Measurements from ENCODE around the gene LLCFC1.

Gene LLCFC1

DNA sequence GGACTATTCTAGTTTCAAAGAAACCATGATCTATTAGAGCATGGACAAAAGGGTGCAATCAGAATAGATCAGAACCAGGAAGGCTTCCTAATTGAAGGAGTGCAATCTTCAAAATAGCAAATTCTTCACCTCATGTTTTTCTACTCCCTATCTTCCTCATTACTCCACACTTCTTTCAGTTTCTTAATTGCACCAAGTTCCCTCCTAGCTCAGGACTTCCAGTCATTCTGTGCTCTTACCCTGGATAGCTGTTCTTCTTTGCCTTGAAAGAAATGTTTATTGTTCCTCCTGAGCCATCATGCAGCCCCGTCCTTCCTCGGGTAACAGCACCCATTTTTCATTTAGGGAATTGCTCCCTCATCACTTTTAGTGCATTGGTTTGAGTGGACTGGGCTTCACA, 28.8 kb upstream of the LLCFC1 start:
- no peak for DNase-seq

DNA sequence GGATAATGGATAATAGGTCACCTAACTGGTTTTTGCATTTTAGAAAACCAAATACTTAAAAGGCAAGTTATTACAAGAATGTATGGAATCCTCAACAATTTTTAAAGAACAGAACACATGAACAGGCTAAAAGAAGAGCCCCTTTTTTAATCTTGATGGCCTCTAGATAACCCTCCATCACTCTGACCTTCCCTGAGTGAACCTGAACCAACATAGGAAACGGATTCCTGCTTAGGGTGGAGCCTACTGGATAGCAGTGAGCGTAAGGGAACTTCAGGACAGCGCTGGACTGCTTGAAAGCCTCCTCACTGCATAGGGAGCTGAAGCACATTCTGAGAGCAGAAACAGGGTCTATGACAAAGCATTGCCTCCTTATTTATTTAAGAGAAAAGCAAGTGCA, 26.2 kb upstream of the LLCFC1 start:
- no peak for DNase-seq

GRCh38 chr7:142913566-142913965, 25.7 kb upstream of the LLCFC1 start:
- no peak for DNase-seq

GRCh38 chr7:142914121-142914520, 25.2 kb upstream of the LLCFC1 start:
- no peak for DNase-seq

DNA sequence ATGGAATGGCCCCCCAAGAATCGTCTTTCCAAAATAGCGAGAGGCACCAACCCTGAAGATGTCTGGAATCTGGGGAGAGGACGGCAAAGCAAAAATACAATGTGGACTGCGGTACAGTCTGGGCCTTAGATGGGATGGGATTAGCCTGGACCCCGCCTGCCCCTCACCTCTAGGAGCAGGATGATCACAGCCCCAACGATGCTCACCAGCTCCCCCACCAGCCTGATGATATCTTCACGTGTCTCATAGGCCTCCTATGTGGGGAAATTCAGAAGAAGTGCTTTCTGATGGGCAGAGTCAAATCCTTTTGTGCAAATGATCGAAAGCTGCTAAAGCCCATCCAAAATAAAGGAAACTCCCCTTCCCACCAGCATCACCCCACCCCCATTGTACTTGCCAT, 24.0 kb upstream of the LLCFC1 start:
- no peak for DNase-seq

DNA sequence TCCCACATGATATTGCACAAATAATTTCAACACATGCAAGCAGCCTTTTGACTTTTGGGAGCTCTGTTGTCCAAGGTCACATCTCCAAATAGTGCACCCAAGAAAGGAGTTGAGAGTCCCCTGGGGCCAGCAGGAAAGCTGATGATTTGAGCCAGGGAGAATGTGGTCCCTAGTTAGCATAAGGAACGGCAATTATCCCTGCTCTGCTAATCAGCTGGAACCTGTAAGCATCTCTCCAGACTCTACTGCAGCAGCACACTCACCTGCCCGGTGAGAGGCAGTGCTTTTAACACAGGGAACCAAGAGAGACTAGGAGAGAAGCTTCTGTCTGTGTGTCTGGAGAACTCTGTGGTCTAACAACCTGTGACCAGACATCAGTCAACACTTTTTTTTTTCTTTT, 22.8 kb upstream of the LLCFC1 start:
- DNase-seq, result no peak

GRCh38 chr7:142917447-142917846, 21.8 kb upstream of the LLCFC1 start:
- no peak for DNase-seq

DNA sequence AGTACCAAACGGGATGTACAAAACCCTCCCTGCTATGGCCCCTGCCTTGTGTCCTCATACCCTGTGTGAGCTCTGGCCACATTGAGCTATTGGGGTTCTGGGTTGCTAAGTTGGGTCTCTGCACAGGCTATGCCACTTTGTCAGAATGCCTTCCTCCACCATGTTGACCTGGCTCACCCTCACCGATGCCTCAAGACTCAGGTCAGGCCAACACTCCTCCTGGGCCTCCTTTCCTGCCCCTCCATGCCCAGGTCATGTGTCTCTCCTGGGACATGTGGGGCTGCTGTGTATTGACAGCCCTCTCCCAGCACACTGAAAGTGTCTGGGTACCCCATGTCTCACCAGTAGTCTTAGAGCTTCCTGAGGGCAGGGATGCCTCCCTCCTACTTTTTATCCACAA, 20.4 kb upstream of the LLCFC1 start:
- no peak for DNase-seq

DNA sequence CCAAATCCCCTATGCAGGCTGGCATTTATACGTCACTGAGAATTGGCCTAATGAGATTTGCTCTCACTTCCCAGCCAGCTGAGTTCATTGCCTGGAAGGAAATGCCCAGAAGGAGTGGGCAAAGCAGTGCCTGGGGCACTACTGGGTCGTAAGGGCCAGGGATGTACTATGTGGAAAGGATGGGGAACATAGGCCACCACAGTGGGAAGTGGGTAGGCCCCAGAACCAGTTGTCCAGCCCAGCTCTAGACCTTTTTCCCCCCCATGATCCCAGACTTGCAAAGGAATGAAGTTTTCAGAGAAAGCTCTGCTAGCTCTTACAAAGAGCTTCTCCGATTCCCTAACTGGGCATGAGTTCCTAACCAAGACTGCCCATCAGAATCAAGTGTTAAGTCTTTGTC, 19.6 kb upstream of the LLCFC1 start:
- DNase-seq, result no peak

DNA sequence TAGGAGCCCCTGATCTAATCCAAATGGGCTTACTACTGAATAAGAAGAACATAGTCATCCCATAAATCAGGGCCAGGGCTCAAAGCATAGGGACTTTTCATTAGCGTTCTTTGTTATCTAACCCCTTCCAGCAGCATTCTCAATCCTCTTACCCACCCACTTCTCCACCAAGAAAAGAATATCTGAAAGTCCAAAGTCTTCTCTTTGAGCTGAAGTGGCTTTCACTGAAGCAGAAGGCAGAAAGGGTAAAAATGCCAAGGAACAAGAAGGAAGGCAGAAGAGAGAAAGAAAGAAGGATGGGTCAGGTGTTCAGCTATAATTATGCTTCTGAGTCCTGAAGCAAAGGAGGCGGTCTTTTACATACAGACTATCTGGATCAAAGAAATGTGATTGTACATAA, 15.9 kb upstream of the LLCFC1 start:
- no peak for DNase-seq

GRCh38 chr7:142925413-142925812, 13.9 kb upstream of the LLCFC1 start:
- no peak for DNase-seq

DNA sequence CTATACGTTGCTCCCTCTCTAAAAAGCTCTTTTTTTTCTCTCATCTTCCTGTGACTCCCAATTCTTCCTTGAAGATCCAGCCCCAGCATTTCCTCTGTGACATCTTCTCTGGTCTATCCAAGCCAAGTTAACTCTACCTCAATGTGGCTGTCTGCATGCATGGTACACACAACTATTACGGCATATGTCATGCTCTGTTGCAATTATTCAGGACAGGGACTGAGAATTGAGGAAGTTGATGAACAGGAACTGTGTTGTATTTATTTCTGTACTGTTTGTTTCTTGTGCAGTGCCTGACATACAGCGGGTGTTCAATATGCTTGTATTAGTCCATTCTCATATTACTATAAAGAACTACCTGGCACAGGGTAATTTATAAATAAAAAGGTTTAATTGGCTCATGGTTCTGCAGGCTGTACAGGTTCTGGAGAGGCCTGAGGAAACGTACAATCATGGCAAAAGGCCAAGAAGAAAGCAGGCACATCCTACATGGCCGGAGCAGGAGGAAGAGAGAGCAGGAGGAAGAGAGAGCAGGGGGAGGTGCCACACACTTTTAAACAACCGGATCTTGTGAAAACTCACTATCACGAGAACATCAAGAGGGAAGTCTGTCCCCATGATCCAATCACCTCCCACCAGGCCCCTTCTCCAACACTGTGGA, 12.1 kb upstream of the LLCFC1 start:
- no peak for DNase-seq

- no peak for DNase-seq
Observed at GRCh38 chr7:142927949-142928348, 11.3 kb upstream of the LLCFC1 start.

- DNase-seq, result no peak
Observed at GRCh38 chr7:142930126-142930730, 9.1 kb upstream of the LLCFC1 start.

DNA sequence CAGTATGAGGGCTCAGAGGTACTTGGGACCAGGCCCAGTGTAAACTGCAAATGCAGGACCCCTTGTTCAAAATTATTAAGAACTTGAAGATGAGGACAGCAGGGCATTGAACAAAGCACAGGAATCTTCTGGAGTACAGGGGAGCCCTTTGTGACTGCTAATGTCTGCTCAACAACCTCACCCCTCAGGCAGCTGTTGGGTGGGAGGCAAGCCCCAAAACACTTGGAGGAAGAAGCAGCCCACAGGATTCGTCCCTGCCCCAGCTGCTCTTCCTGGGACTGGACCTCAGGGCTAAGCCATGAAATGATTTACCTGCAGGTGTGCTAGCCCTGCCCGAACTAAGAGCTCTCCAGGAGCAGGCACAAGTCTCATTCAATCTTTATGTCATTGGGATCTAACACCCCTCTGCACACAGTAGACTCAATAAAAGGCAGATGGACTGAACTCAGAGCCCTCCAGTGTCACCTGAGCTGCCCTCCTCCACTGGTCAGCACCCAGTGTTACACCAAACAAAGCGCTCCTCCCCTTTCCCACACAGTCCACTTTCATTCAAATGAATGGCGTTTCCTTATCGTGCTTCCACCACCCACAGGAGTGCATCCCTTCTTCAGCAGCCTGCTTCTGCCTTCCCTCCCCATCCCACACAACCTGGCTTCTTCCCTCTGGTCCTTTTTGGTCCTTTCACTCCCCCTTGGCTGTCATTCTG, 6.7 kb upstream of the LLCFC1 start:
- no peak for DNase-seq

- no peak for DNase-seq
Observed at GRCh38 chr7:142933092-142933475, 6.2 kb upstream of the LLCFC1 start.

DNA sequence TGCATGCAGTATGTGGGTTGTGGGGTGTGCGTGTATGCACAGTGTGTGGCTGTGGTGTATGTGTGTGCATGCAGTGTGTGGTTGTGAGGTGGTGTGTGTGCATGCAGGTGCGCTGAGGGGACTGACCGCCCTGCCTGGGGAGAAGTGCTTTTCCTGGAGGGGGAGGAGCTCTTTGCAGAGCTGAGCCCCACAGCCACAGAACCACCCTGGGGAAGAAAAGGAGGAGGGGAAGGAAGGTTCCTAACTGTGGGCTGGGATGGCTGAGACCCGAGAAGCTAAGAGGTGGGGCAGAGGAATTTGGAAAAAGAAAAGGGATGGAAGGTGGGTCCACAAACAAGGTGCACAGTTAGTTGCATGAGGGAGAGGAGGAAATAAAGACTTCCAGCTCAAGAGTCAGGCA, 5.7 kb upstream of the LLCFC1 start, which contains the start of gene TRPV5:
TSS of gene TRPV5 (minus strand) at position 123 of the 400 bp plus-strand sequence. CDS start 287 bp downstream, outside the sequence.
- no peak for DNase-seq

GRCh38 chr7:142934056-142934455, 5.2 kb upstream of the LLCFC1 start:
- no peak for DNase-seq

GRCh38 chr7:142935941-142936565, 3.2 kb upstream of the LLCFC1 start:
- DNase-seq, result no peak

GRCh38 chr7:142938611-142939010, 673 bp upstream of the LLCFC1 start:
- DNase-seq, result no peak

DNA sequence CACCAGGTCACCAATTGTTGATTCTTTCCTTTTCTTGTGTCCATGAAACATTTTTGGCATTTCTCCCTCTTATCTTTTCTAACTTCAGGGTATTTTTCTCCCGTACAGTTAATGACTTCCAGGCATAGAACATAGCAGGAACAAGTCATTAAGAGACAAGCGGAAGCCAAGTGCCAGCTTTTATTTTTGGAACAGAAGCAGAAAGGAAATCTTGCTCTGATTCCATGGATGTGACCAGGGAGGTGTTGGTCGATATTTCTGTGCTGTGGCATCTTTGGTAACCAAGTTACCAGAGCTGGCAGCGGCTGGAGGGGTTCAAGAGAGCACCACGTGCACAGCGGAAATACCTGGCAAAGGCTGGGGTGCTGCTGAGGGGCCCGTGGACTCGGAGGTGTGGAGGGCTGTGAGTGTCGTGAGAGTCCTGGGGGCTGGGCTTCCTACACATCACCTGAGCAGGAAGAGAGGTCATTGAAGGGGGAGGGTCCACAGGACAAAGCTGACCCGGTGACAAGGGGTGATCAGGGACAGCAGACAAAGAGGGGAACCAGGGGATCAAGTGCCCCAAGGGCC, 1.8 kb downstream of the LLCFC1 start:
- DNase-seq, result no peak

GRCh38 chr7:142941541-142941940, 2.3 kb downstream of the LLCFC1 start:
- no peak for DNase-seq

GRCh38 chr7:142942746-142943145, 3.5 kb downstream of the LLCFC1 start:
- no peak for DNase-seq
